ENCODE data around the gene IPO11.

IPO11 gene

GRCh38 chr5:62574599-62574998 lies 162.0 kb downstream of the IPO11 start:
- peak; percentile 59 for DNase-seq

- no peak for DNase-seq
Measured at GRCh38 chr5:62575066-62575465, 162.5 kb downstream of the IPO11 start.

- DNase-seq: no peak
Measured at GRCh38 chr5:62575489-62575888, 162.9 kb downstream of the IPO11 start.

GRCh38 chr5:62576570-62577170 lies 164.1 kb downstream of the IPO11 start:
- DNase-seq: peak; percentile 52

- DNase-seq: no peak
Measured at GRCh38 chr5:62577488-62577887, 164.9 kb downstream of the IPO11 start.

- DNase-seq: peak; percentile 88
Measured at GRCh38 chr5:62578540-62578939, 166.0 kb downstream of the IPO11 start, which contains the start of gene LRRC70. Gene LRRC70 (plus strand): TSS chr5:62578819. CDS start chr5:62579439, 620 bp downstream.

GRCh38 chr5:62579761-62580160 lies 167.2 kb downstream of the IPO11 start:
- DNase-seq: no peak

- no peak for DNase-seq
Measured at GRCh38 chr5:62581836-62582597, 169.5 kb downstream of the IPO11 start.

- no peak for DNase-seq
Measured at GRCh38 chr5:62584391-62584790, 171.8 kb downstream of the IPO11 start.

GRCh38 chr5:62585306-62585705 lies 172.7 kb downstream of the IPO11 start:
- DNase-seq: no peak

- DNase-seq: no peak
Measured at GRCh38 chr5:62585751-62586150, 173.2 kb downstream of the IPO11 start.

GRCh38 chr5:62587737-62588136 lies 175.2 kb downstream of the IPO11 start:
- no peak for DNase-seq

GRCh38 chr5:62588668-62589067 lies 176.1 kb downstream of the IPO11 start:
- DNase-seq: no peak

- DNase-seq: no peak
Measured at GRCh38 chr5:62589504-62589903, 176.9 kb downstream of the IPO11 start.

- no peak for DNase-seq
Measured at GRCh38 chr5:62590387-62590786, 177.8 kb downstream of the IPO11 start.

GRCh38 chr5:62592558-62592957 lies 180.0 kb downstream of the IPO11 start:
- no peak for DNase-seq

GRCh38 chr5:62593331-62593730 lies 180.8 kb downstream of the IPO11 start:
- DNase-seq: no peak

- no peak for DNase-seq
Measured at GRCh38 chr5:62594364-62594984, 181.9 kb downstream of the IPO11 start.

GRCh38 chr5:62596096-62596495 lies 183.5 kb downstream of the IPO11 start:
- no peak for DNase-seq

- no peak for DNase-seq
Measured at GRCh38 chr5:62596691-62597090, 184.1 kb downstream of the IPO11 start.

GRCh38 chr5:62597314-62597713 lies 184.8 kb downstream of the IPO11 start:
- DNase-seq: no peak

GRCh38 chr5:62600560-62601252 lies 188.1 kb downstream of the IPO11 start:
- no peak for DNase-seq

- no peak for DNase-seq
Measured at GRCh38 chr5:62603934-62604333, 191.4 kb downstream of the IPO11 start.

GRCh38 chr5:62605638-62606037 lies 193.1 kb downstream of the IPO11 start:
- DNase-seq: no peak
